ENCODE measurements around the gene BNIPL. TPM values are rescaled to one million over a fixed set of nuclear protein-coding genes. Genes with fewer than 3 reads are reported as not detected.

The BNIPL gene
- 0.07 to 0.27 TPM (median 0.09 TPM) in 3 of 5 replicates, not detected in the others for total RNA-seq (2022; extraction: Qiagen RNA extraction; ENCODE audit: low read depth)

GRCh38 chr1:151036356-151036755 lies at the start of gene BNIPL:
TSS of gene BNIPL (plus strand) at chr1:151036586. CDS start at chr1:151036726, 140 bp downstream.

GRCh38 chr1:151006327-151007052 lies 29.9 kb upstream of the BNIPL start, which contains the start of gene MINDY1:
TSS of gene MINDY1 (minus strand) at chr1:151006902. CDS start at chr1:151002617, 4,285 bp downstream.

GRCh38 chr1:151008244-151009205 lies 27.9 kb upstream of the BNIPL start, which contains the start of gene PRUNE1:
TSS of gene PRUNE1 (plus strand) at chr1:151008449. CDS start at chr1:151008633, 184 bp downstream.

DNA sequence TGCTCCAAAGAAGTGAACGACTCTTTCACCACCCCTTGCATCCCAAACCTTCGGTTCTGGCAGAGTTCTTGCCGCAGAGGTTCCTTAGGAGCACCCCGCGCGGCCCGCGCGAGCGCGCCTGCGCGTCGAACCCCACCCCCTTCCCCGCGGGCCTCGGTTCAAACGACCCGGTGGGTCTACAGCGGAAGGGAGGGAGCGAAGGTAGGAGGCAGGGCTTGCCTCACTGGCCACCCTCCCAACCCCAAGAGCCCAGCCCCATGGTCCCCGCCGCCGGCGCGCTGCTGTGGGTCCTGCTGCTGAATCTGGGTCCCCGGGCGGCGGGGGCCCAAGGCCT lies 11.2 kb downstream of the BNIPL start, which contains the start of gene C1orf56:
Gene C1orf56, plus strand, starts transcription at position 161 of the 334 bp plus-strand sequence. Its CDS starts 97 bp downstream, at position 258.

DNA sequence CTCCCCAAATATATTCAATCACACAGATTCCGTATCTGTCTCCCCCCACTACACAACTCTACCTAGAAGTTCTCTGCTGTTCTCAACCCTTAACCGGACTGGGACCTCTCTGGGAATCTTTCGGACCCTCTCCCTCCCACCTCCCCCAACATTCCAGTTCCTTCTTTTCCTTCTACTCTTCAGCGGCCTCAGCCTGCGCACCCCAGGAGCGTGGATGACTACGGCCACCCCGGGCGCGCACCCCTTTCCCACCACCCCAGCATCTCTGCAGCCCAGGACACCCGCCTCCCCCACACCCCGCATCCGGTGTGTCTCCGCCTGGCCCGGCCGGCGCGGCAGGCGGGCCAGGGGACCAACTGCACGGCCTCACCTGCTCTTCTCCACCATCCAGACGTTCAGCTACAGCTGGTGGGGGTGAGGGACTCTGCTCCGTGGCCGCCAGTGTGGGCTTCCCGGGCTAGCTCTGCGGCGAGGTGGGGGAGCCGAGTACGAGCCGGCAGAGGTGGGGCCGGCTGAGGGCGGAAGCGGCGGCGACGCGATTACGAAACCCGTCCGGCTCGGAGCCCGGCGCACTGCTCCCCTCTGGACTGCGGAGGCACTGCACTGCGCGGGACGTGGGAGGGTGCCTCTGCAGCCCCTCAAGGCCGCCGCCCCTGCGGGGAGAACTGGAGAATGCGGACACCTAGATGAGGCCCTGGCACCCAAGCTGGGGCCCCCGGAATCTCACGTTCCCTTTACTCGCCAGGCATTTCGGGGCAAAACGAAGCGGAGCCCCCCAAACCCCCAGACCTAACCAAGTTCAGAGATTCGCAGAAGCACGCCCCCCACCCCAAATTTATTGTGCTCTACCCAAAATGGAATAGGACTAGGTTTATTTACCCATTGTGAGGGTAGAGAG lies 23.0 kb downstream of the BNIPL start, which contains the start of gene CDC42SE1:
Gene CDC42SE1, minus strand, starts transcription at position 514 of the 898 bp plus-strand sequence. CDS start 3,892 bp downstream, outside the sequence.

DNA sequence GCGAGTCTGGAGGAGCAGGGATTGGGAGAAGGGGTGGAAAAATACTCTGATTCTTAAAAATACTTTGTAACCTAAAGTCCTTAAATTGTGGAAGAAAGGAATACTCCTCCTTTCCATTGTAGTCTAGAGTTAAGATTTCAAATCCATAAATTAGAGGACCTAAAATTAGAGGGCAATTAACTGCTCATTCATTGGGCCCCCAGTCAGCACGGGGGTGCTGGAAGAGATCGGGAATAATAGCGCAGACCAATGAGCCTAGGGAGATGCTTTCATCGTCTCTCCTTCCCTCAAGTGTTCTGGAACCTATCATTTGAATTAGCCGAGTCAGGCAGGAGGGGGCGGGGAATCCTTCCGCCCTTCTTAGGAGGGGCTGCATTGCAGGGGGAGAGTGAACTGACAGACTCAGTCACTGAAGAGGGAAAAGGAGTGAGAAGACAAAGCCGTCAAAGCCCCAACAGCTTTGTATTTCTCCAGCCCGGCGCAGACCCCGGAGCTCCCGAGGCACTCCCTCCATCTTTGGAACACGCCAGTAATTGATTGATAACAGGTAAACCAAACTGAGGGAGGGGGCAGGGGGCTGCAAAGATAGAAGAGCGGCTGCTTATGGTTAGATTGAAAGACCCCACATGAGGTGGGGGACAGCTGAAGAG lies 23.7 kb downstream of the BNIPL start, which contains the start of gene MLLT11:
Gene MLLT11, plus strand, starts transcription at position 391 of the 650 bp plus-strand sequence. CDS start 6,828 bp downstream, outside the sequence.

GRCh38 chr1:151070474-151071276 lies 34.3 kb downstream of the BNIPL start, which contains the start of gene GABPB2:
TSS of gene GABPB2 (plus strand) at chr1:151070761. CDS start at chr1:151088190, 17,429 bp downstream.

Other genes starting within 250 kb of the BNIPL start
- gene CTSK, start 228.3 kb upstream of the BNIPL start, total RNA-seq (2022; extraction: Qiagen RNA extraction; ENCODE audit: low read depth): 1.5 to 3.1 TPM (median 1.7 TPM) in 5 replicates
- 9.9 to 14.7 TPM (median 12.3 TPM) in 5 replicates for gene ARNT, start 160.0 kb upstream of the BNIPL start, total RNA-seq (2022; extraction: Qiagen RNA extraction; ENCODE audit: low read depth)
- gene CTXND2, start 149.4 kb upstream of the BNIPL start, total RNA-seq (2022; extraction: Qiagen RNA extraction; ENCODE audit: low read depth): 0.12 TPM in 1 of 5 replicates, not detected in the others
- 22.0 to 26.5 TPM (median 25.5 TPM) in 5 replicates for gene SETDB1, start 110.2 kb upstream of the BNIPL start, total RNA-seq (2022; extraction: Qiagen RNA extraction; ENCODE audit: low read depth)
- 233 to 262 TPM (median 240 TPM) in 5 replicates for gene CERS2, start 61.8 kb upstream of the BNIPL start, total RNA-seq (2022; extraction: Qiagen RNA extraction; ENCODE audit: low read depth)
- 0.87 to 1.3 TPM (median 1.1 TPM) in 5 replicates for gene ANXA9, start 54.3 kb upstream of the BNIPL start, total RNA-seq (2022; extraction: Qiagen RNA extraction; ENCODE audit: low read depth)
- 2.3 to 4.2 TPM (median 3.8 TPM) in 5 replicates for gene MINDY1, start 29.7 kb upstream of the BNIPL start, total RNA-seq (2022; extraction: Qiagen RNA extraction; ENCODE audit: low read depth)
- gene PRUNE1, start 28.1 kb upstream of the BNIPL start, total RNA-seq (2022; extraction: Qiagen RNA extraction; ENCODE audit: low read depth): 10.8 to 16.0 TPM (median 14.6 TPM) in 5 replicates
- gene C1orf56, start 11.2 kb downstream of the BNIPL start, total RNA-seq (2022; extraction: Qiagen RNA extraction; ENCODE audit: low read depth): 4.2 to 7.5 TPM (median 6.7 TPM) in 5 replicates
- 78.6 to 87.3 TPM (median 81.7 TPM) in 5 replicates for gene CDC42SE1, start 23.0 kb downstream of the BNIPL start, total RNA-seq (2022; extraction: Qiagen RNA extraction; ENCODE audit: low read depth)
- 9.5 to 20.3 TPM (median 17.4 TPM) in 5 replicates for gene MLLT11, start 23.8 kb downstream of the BNIPL start, total RNA-seq (2022; extraction: Qiagen RNA extraction; ENCODE audit: low read depth)
- gene GABPB2, start 34.2 kb downstream of the BNIPL start, total RNA-seq (2022; extraction: Qiagen RNA extraction; ENCODE audit: low read depth): 3.2 to 4.0 TPM (median 3.7 TPM) in 5 replicates
- gene SEMA6C, start 110.0 kb downstream of the BNIPL start, total RNA-seq (2022; extraction: Qiagen RNA extraction; ENCODE audit: low read depth): 0.59 to 2.2 TPM (median 1.5 TPM) in 5 replicates
- not detected in 5 replicates for gene TNFAIP8L2, start 120.1 kb downstream of the BNIPL start, total RNA-seq (2022; extraction: Qiagen RNA extraction; ENCODE audit: low read depth)
- gene LYSMD1, start 129.3 kb downstream of the BNIPL start, total RNA-seq (2022; extraction: Qiagen RNA extraction; ENCODE audit: low read depth): 4.6 to 7.4 TPM (median 6.9 TPM) in 5 replicates
- 44.7 to 55.2 TPM (median 46.7 TPM) in 5 replicates for gene SCNM1, start 129.6 kb downstream of the BNIPL start, total RNA-seq (2022; extraction: Qiagen RNA extraction; ENCODE audit: low read depth)
- gene TMOD4, start 139.4 kb downstream of the BNIPL start, total RNA-seq (2022; extraction: Qiagen RNA extraction; ENCODE audit: low read depth): 0.66 to 0.74 TPM in 2 of 5 replicates, not detected in the others
- gene VPS72, start 153.6 kb downstream of the BNIPL start, total RNA-seq (2022; extraction: Qiagen RNA extraction; ENCODE audit: low read depth): 43.3 to 64.3 TPM (median 46.5 TPM) in 5 replicates
- 43.7 to 66.5 TPM (median 45.9 TPM) in 5 replicates for gene PIP5K1A, start 162.0 kb downstream of the BNIPL start, total RNA-seq (2022; extraction: Qiagen RNA extraction; ENCODE audit: low read depth)
- 160 to 214 TPM (median 195 TPM) in 5 replicates for gene PSMD4, start 218.1 kb downstream of the BNIPL start, total RNA-seq (2022; extraction: Qiagen RNA extraction; ENCODE audit: low read depth)
- gene ZNF687, start 245.7 kb downstream of the BNIPL start, total RNA-seq (2022; extraction: Qiagen RNA extraction; ENCODE audit: low read depth): 8.4 to 14.9 TPM (median 13.4 TPM) in 5 replicates